Hindlimb muscle (tissue), 1 donor: ENCODE measurements around the gene SARM1. TPM values are rescaled to one million over a fixed set of nuclear protein-coding genes. Genes with fewer than 3 reads are reported as not detected.

Experiments
- DNase-seq: peaks from one replicate; pipeline ENCODE4 v3.0.0-alpha.2; 2013
- polyA plus RNA-seq: library from polyadenylated mRNA; unstranded; fragments of 120-200 nt; gene quantifications from one replicate; pipeline ENCODE4 v1.2.1, GENCODE V29; 2013; ENCODE audit not compliant: insufficient read length

The SARM1 gene
- polyA plus RNA-seq, 1 donor: 6.4 TPM

GRCh38 chr17:28369684-28370034, 1.8 kb upstream of the SARM1 start:
- DNase-seq: no peak

- DNase-seq: no peak
Measured at GRCh38 chr17:28370035-28370743, 1.3 kb upstream of the SARM1 start, which contains the start of gene VTN. Gene VTN, minus strand, starts transcription at chr17:28370307. Its CDS starts 104 bp downstream, at chr17:28370203.

GRCh38 chr17:28370744-28371103, 770 bp upstream of the SARM1 start:
- no peak for DNase-seq

GRCh38 chr17:28372203-28372944, 880 bp downstream of the SARM1 start:
- DNase-seq: peak; percentile 41

GRCh38 chr17:28372945-28373274, 1.4 kb downstream of the SARM1 start:
- no peak for DNase-seq

- DNase-seq: no peak
Measured at GRCh38 chr17:28379814-28380801, 8.6 kb downstream of the SARM1 start.

- DNase-seq: no peak
Measured at GRCh38 chr17:28381141-28381825, 9.8 kb downstream of the SARM1 start.

GRCh38 chr17:28384281-28385036, 13.0 kb downstream of the SARM1 start:
- no peak for DNase-seq

- DNase-seq: no peak
Measured at GRCh38 chr17:28385037-28385400, 13.5 kb downstream of the SARM1 start.

- DNase-seq: no peak
Measured at GRCh38 chr17:28385406-28385805, 13.9 kb downstream of the SARM1 start.

GRCh38 chr17:28386391-28386790, 14.9 kb downstream of the SARM1 start:
- no peak for DNase-seq

- DNase-seq: no peak
Measured at GRCh38 chr17:28388106-28388505, 16.6 kb downstream of the SARM1 start.

GRCh38 chr17:28390141-28390540, 18.6 kb downstream of the SARM1 start:
- DNase-seq: no peak

- DNase-seq: no peak
Measured at GRCh38 chr17:28390563-28390962, 19.1 kb downstream of the SARM1 start.

- DNase-seq: no peak
Measured at GRCh38 chr17:28390984-28391383, 19.5 kb downstream of the SARM1 start.

- DNase-seq: no peak
Measured at GRCh38 chr17:28391401-28391800, 19.9 kb downstream of the SARM1 start.

GRCh38 chr17:28392491-28392890, 21.0 kb downstream of the SARM1 start:
- no peak for DNase-seq

- DNase-seq: no peak
Measured at GRCh38 chr17:28394337-28395116, 23.0 kb downstream of the SARM1 start.

GRCh38 chr17:28395426-28395825, 23.9 kb downstream of the SARM1 start:
- DNase-seq: no peak

- DNase-seq: no peak
Measured at GRCh38 chr17:28395968-28396367, 24.5 kb downstream of the SARM1 start.

GRCh38 chr17:28396635-28397239, 25.2 kb downstream of the SARM1 start:
- DNase-seq: no peak
